Measurements from ENCODE around the gene ZNF705A. TPM values are rescaled to one million over a fixed set of nuclear protein-coding genes. Genes with fewer than 3 reads are reported as not detected.
A peak's percentile ranks its signal among the peaks of the same experiment; 100 is the strongest.
"Not testable (repeated sequence)": the region's sequence is repeated elsewhere in the genome, so short reads cannot be mapped to it uniquely, and the experiment has no call there.

The ZNF705A gene
- polyA plus RNA-seq, result not detected

GRCh38 chr12:8156845-8157244 is at the start of gene ZNF705A:
TSS of gene ZNF705A (plus strand) at chr12:8157015. CDS start at chr12:8172626, 15,611 bp downstream.
- Mint-ChIP-seq H3K4me3 (no peak within 1 kb of the TSS), H3K27me3 (ENCODE audit: low read depth in 3 of 3) (peaks cover 3 to 28% (median 8%) of the 10 kb centered on the region in 3 donors), H3K9me3 (peaks cover 0 to 2% (median 0%) of the 10 kb centered on the region in 6 donors), H3K27ac (no peak within 1 kb of the TSS), H3K4me1 (no peaks in the 10 kb centered on the region), H3K36me3 (no peaks in the 10 kb centered on the region)
- no peak for DNase-seq

DNA sequence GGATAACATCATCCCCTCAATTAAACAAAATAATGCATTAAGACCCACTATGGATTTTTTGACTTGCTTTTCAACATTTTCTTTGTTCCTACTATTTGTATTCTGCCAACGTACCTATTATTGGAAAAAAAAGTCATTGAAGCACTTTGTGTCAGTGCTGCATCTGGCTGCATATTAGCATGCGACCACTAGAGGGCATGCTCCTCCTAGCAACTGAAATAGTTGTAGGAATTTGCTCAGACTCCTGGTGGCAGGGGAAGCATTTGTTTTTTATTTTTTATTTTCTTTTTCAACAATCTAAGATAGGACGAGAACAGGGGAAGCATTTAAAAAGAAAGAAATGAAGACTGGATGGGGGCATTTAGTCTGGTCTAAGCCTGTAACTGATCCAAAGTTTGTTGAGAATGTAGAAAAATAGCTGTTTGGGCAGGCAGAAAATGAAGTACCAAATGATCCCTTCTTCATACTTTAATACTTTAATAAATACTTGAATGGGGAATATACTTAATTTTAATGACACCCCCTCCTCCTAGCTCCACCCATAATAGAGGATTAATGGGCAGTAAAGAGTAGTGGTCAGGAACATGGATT is 47.9 kb upstream of the ZNF705A start:
- peaks cover 13 to 31% (median 29%) of the 10 kb centered on the region in 3 donors for H3K36me3 Mint-ChIP-seq
- H3K27me3 Mint-ChIP-seq (ENCODE audit: low read depth in 3 of 3), result peaks cover 0 to 1% (median 0%) of the 10 kb centered on the region in 3 donors
- H3K4me3 Mint-ChIP-seq, result peak overlapping the region in 2 of 5 donors; percentile 2 to 36
- H3K4me1 Mint-ChIP-seq, result peaks cover 1 to 7% of the 10 kb centered on the region in 2 donors
- H3K27ac Mint-ChIP-seq, result no peak overlapping the region
- peak; percentile 54 to 66 (median 59) for DNase-seq
- H3K9me3 Mint-ChIP-seq, result no peaks in the 10 kb centered on the region

GRCh38 chr12:8113117-8113516 is 43.7 kb upstream of the ZNF705A start:
- H3K9me3 Mint-ChIP-seq; DNase-seq; H3K27me3 Mint-ChIP-seq (ENCODE audit: low read depth in 3 of 3); H3K4me3 Mint-ChIP-seq; H3K27ac Mint-ChIP-seq; H3K4me1 Mint-ChIP-seq: not testable (repeated sequence)
- H3K36me3 Mint-ChIP-seq, result peaks cover 0 to 19% (median 17%) of the 10 kb centered on the region in 3 donors

DNA sequence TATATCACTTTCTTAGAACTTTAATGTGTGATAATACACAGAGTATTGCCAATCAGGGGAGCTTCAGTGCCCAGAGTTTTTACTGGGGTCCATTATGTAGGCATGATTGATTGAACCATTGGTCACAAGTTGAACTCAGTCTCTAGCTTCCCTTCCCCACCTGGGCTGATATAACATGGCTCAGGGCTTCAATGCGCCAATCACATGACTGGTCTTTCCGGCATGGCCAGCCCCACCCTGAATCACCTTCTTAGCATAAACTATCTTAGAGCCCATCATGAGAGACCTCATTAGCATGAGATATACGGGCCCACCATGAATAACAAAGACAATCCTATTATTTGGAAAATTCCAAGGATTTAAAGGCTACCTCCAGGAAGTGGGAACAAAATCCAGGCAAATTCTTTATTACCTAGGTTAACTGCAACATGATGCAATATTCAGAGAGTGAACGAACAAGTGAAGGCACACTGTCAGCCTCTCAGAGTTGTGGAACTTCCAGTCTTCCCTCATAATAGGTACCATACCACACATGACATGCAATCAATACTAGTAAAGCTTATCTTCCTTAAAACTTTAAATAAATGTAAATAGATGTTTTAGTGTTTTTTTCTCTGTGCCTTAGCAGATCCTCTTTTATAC is 36.6 kb upstream of the ZNF705A start:
- Mint-ChIP-seq H3K36me3 (peaks cover 7 to 24% (median 10%) of the 10 kb centered on the region in 3 donors), H3K27ac (no peak overlapping the region), H3K4me1 (no peaks in the 10 kb centered on the region), H3K4me3 (no peak overlapping the region), H3K9me3 (no peaks in the 10 kb centered on the region), H3K27me3 (ENCODE audit: low read depth in 3 of 3) (peaks cover 2 to 5% (median 3%) of the 10 kb centered on the region in 3 donors)
- no peak for DNase-seq

GRCh38 chr12:8123124-8123912 is 33.5 kb upstream of the ZNF705A start, which contains the start of gene CLEC4A:
TSS of gene CLEC4A (plus strand) at chr12:8123617. CDS start at chr12:8123879, 262 bp downstream.
- Mint-ChIP-seq H3K27ac (no peak within 1 kb of the TSS), H3K4me3 (peak within 1 kb of the TSS in 1 of 5 donors; percentile 11), H3K27me3 (ENCODE audit: low read depth in 3 of 3) (peaks cover 0 to 4% (median 3%) of the 10 kb centered on the region in 3 donors), H3K36me3 (peaks cover 10 to 32% (median 14%) of the 10 kb centered on the region in 3 donors), H3K9me3 (no peaks in the 10 kb centered on the region), H3K4me1 (peaks cover 0 to 6% of the 10 kb centered on the region in 2 donors)
- DNase-seq, result no peak

DNA sequence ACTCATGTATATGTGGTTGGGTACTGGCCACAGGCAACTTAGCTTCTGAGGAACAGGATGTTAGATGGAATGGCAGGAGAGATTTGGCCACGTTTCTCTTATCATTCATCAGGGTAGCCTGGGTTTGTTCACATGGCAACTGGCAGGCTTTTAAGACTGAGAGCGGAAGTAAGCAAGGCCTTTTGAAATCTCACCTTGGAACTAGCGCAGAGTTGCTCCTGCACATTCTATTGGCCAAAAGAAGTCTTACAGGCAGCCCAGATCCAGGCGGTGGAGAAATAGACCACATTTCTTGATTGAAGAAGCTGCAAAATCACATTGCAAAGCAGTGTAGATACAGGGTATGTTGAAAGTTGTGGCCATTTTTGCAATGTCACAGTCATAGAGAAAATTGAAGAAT is 29.7 kb upstream of the ZNF705A start:
- Mint-ChIP-seq H3K27ac (no peak overlapping the region), H3K27me3 (ENCODE audit: low read depth in 3 of 3) (peaks cover 0 to 3% (median 3%) of the 10 kb centered on the region in 3 donors), H3K4me1 (peaks cover 0 to 6% of the 10 kb centered on the region in 2 donors), H3K36me3 (peaks cover 8 to 33% (median 10%) of the 10 kb centered on the region in 3 donors), H3K4me3 (no peak overlapping the region), H3K9me3 (no peaks in the 10 kb centered on the region)
- peak in 1 of 3 donors; percentile 0 for DNase-seq

- H3K27ac Mint-ChIP-seq, result not testable (repeated sequence)
Measured at GRCh38 chr12:8133636-8134397, 23.0 kb upstream of the ZNF705A start.

GRCh38 chr12:8134398-8134930 is 22.4 kb upstream of the ZNF705A start:
- not testable (repeated sequence) for H3K4me1 Mint-ChIP-seq; H3K27ac Mint-ChIP-seq; H3K27me3 Mint-ChIP-seq (ENCODE audit: low read depth in 3 of 3); DNase-seq; H3K9me3 Mint-ChIP-seq; H3K4me3 Mint-ChIP-seq
- peaks cover 21 to 37% (median 29%) of the 10 kb centered on the region in 3 donors for H3K36me3 Mint-ChIP-seq

More at GRCh38 chr12:8133636-8134397, 23.0 kb upstream of the ZNF705A start:
- not testable (repeated sequence) for H3K9me3 Mint-ChIP-seq; H3K4me3 Mint-ChIP-seq; DNase-seq; H3K4me1 Mint-ChIP-seq; H3K27me3 Mint-ChIP-seq (ENCODE audit: low read depth in 3 of 3)
- peaks cover 17 to 39% (median 26%) of the 10 kb centered on the region in 3 donors for H3K36me3 Mint-ChIP-seq

- not testable (repeated sequence) for DNase-seq; H3K4me3 Mint-ChIP-seq; H3K27me3 Mint-ChIP-seq (ENCODE audit: low read depth in 3 of 3); H3K27ac Mint-ChIP-seq; H3K4me1 Mint-ChIP-seq
- Mint-ChIP-seq H3K9me3 (peaks cover 0 to 14% (median 8%) of the 10 kb centered on the region in 6 donors), H3K36me3 (peaks cover 28 to 40% (median 39%) of the 10 kb centered on the region in 3 donors)
Measured at GRCh38 chr12:8141647-8142046, 15.2 kb upstream of the ZNF705A start.

DNA sequence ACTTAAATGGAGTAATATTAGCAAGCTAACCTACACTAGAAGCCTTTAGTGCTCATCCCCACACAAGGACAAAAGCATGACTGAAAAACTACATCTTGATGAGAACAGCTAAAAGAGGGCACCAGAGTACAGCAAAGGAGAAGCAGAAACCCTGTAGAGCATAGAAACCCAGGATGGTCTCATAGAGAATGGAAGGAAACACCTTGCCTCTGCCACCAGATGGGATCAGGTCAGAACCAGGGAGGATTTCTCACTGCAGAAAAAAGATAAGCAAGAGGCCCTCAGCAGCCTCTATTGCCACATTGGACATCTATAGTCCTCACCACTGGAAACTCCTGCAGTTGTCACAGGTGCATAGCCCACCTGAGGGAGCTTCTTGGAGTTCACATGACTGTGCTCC is 13.6 kb upstream of the ZNF705A start:
- Mint-ChIP-seq H3K27ac (no peak overlapping the region), H3K4me1 (no peaks in the 10 kb centered on the region), H3K4me3 (no peak overlapping the region), H3K27me3 (ENCODE audit: low read depth in 3 of 3) (peaks cover 3 to 9% (median 5%) of the 10 kb centered on the region in 3 donors), H3K9me3 (peaks cover 0 to 14% (median 8%) of the 10 kb centered on the region in 6 donors), H3K36me3 (peaks cover 23 to 30% (median 28%) of the 10 kb centered on the region in 3 donors)
- DNase-seq, result no peak

DNA sequence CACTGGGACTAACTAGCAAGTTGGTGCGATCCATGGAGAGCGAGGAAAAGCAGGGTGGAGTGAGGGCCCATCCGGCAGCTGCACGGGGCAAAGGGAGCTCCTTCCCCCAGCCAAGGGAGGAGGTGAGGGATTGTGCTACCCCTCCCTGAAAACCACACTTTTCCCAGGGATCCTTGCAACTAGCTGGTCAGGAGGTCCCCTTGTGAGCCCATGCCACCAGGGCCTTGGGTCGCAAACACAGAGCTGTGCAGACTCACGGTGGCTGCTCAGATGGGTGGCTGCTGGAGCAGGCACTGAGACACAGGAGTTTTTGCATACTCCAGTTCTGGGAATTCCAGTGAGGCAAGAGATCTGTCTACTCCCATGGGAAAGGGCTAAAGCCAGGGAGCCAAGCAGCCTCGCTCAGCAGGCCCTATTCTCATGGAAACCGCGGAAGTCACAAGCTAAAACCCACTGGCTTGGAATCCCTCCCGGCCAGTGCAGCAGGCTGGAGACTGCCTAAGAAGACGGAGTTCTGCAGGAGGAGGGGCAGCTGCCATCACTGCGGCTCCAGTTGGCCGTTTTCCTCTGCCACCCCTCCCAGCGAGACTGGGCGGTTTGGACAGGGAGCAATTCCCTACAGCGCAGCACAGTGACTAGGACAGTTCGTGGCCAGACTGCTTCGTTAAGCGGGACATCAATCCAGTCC is 10.9 kb upstream of the ZNF705A start:
- no peak for DNase-seq

DNA sequence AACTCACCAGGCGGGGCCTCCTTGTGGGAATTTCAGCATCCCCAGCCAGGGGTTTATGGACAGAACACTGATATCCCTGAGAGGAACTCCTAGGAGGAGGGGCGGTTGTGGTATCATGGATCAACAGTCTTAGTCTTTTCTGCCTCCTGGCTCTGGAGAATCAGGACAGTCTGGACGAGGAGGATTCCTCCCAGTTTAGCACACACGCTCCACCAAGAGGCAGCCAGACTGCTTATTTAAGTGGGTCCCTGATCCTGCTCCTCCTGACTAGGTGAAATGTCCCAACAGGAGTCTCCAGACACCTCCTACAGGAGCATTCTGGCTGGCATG is 10.4 kb upstream of the ZNF705A start:
- Mint-ChIP-seq H3K9me3 (peaks cover 0 to 12% (median 6%) of the 10 kb centered on the region in 6 donors), H3K27me3 (ENCODE audit: low read depth in 3 of 3) (peaks cover 3 to 16% (median 4%) of the 10 kb centered on the region in 3 donors), H3K27ac (no peak overlapping the region), H3K4me3 (no peak overlapping the region), H3K4me1 (no peaks in the 10 kb centered on the region), H3K36me3 (peaks cover 11 to 12% (median 11%) of the 10 kb centered on the region in 3 donors)
- no peak for DNase-seq

More for the DNA sequence above, 10.9 kb upstream of the ZNF705A start:
- Mint-ChIP-seq H3K27ac (no peak overlapping the region), H3K27me3 (ENCODE audit: low read depth in 3 of 3) (peaks cover 4 to 16% (median 4%) of the 10 kb centered on the region in 3 donors), H3K4me1 (no peaks in the 10 kb centered on the region), H3K9me3 (peaks cover 0 to 14% (median 8%) of the 10 kb centered on the region in 6 donors), H3K4me3 (no peak overlapping the region), H3K36me3 (peaks cover 13 to 14% (median 14%) of the 10 kb centered on the region in 3 donors)

Measured in immature natural killer cell (primary cell).